HuH-7.5 (cell line): ENCODE results near the gene SHMT2.

Experiments
- DNase-seq: peaks from one replicate; pipeline ENCODE4 v3.0.0; 2011; ENCODE audit warnings: low spot score

SHMT2 gene

GRCh38 chr12:57229634-57230380 lies at the start of gene SHMT2:
TSS of gene SHMT2 (plus strand) at chr12:57229711. CDS start at chr12:57229779, 68 bp downstream.
- DNase-seq = peak; percentile 100

GRCh38 chr12:57180321-57180989 lies 49.1 kb upstream of the SHMT2 start:
- DNase-seq = no peak

GRCh38 chr12:57181072-57181471 lies 48.4 kb upstream of the SHMT2 start:
- no peak for DNase-seq

GRCh38 chr12:57181561-57182155 lies 47.9 kb upstream of the SHMT2 start:
- DNase-seq = no peak

GRCh38 chr12:57182918-57183575 lies 46.5 kb upstream of the SHMT2 start:
- DNase-seq = peak; percentile 99

- no peak for DNase-seq
These were observed 45.4 kb upstream of the SHMT2 start for GRCh38 chr12:57183939-57184725.

- DNase-seq = no peak
These were observed 44.1 kb upstream of the SHMT2 start for GRCh38 chr12:57185403-57185802.

GRCh38 chr12:57185906-57186508 lies 43.5 kb upstream of the SHMT2 start:
- DNase-seq = no peak

- DNase-seq = no peak
These were observed 42.1 kb upstream of the SHMT2 start for GRCh38 chr12:57187222-57188089.

- DNase-seq = no peak
These were observed 41.5 kb upstream of the SHMT2 start for GRCh38 chr12:57188090-57188425.

- DNase-seq = no peak
These were observed 39.5 kb upstream of the SHMT2 start for GRCh38 chr12:57190037-57190436.

GRCh38 chr12:57190821-57191220 lies 38.7 kb upstream of the SHMT2 start:
- DNase-seq = no peak

- no peak for DNase-seq
These were observed 38.1 kb upstream of the SHMT2 start for GRCh38 chr12:57191410-57191809.

GRCh38 chr12:57192920-57193319 lies 36.6 kb upstream of the SHMT2 start:
- no peak for DNase-seq

- DNase-seq = no peak
These were observed 35.7 kb upstream of the SHMT2 start for GRCh38 chr12:57193706-57194245.

GRCh38 chr12:57194253-57194652 lies 35.3 kb upstream of the SHMT2 start:
- no peak for DNase-seq

- DNase-seq = no peak
These were observed 34.3 kb upstream of the SHMT2 start for GRCh38 chr12:57195186-57195585.

GRCh38 chr12:57195611-57196371 lies 33.7 kb upstream of the SHMT2 start:
- DNase-seq = no peak

- DNase-seq = no peak
These were observed 33.1 kb upstream of the SHMT2 start for GRCh38 chr12:57196439-57196838.

GRCh38 chr12:57196956-57197355 lies 32.6 kb upstream of the SHMT2 start:
- no peak for DNase-seq
